Ovary (tissue), 3 donors: ENCODE measurements around the gene ETNPPL.

Experiments
- CTCF ChIP-seq, 3 donors: fragments of 450-650 bp in 2 of 3; fragments of 200-600 bp in 1 of 3; IDR thresholded peaks; one replicate each; pipeline versions ENCODE4 v1.5.1 to v1.8.0; 2016 to 2022; ENCODE audit warnings: antibody characterized with exemption in 3 of 3, mild to moderate bottlenecking in 1 of 3
- POLR2A ChIP-seq: fragments of 450-650 bp; IDR thresholded peaks from one replicate; pipeline ENCODE4 v1.6.1; 2017; ENCODE audit warnings: antibody characterized with exemption, mild to moderate bottlenecking, moderate library complexity
- donor health status: DM: no; HTN: no; CAD: no.

GRCh38 chr4:108786351-108786750 lies 23.5 kb upstream of the ETNPPL start:
- no peak for TF ChIP-seq CTCF (IDR thresholded peaks at IDR 0.05)
- no peak for TF ChIP-seq POLR2A
